ENCODE measurements around the gene LMO1.

GRCh38 chr11:8231979-8232378 lies 31.7 kb downstream of the LMO1 start:
- TF ChIP-seq CREB5 (CRISPR knock-in tag; IDR thresholded peaks at IDR 0.05; ENCODE audit: low read depth), result no peak
- no peak for TF ChIP-seq BACH2 (CRISPR knock-in tag; IDR thresholded peaks at IDR 0.05; ENCODE audit: borderline replicate concordance)

Measured in SK-N-SH treated with all-trans-retinoic acid at 6 μM for 48 hours (cell line).